Stimulated activated CD4-positive, alpha-beta T cell treated with anti-CD3 and anti-CD28 coated beads, Interleukin-1b, Interleukin-23, amount 100 ng/mL, for 4 hours (primary cell): ENCODE data around the gene PDLIM5.

Source experiments
- DNase-seq, 2 donors: peaks; one replicate each; pipeline ENCODE4 v3.0.0-alpha.2; 2020; ENCODE audit warnings: low read depth in 2 of 2

PDLIM5 gene

GRCh38 chr4:94426783-94427182 is 25.0 kb upstream of the PDLIM5 start:
- no peak for DNase-seq

GRCh38 chr4:94428884-94429283 is 22.9 kb upstream of the PDLIM5 start:
- no peak for DNase-seq

- DNase-seq, result no peak
Observed at GRCh38 chr4:94430406-94430805, 21.3 kb upstream of the PDLIM5 start.

- no peak for DNase-seq
Observed at GRCh38 chr4:94431388-94431787, 20.4 kb upstream of the PDLIM5 start.

- no peak for DNase-seq
Observed at GRCh38 chr4:94434505-94434904, 17.2 kb upstream of the PDLIM5 start.

GRCh38 chr4:94435874-94436273 is 15.9 kb upstream of the PDLIM5 start:
- no peak for DNase-seq

GRCh38 chr4:94436512-94436911 is 15.2 kb upstream of the PDLIM5 start:
- no peak for DNase-seq

- no peak for DNase-seq
Observed at GRCh38 chr4:94439606-94440005, 12.1 kb upstream of the PDLIM5 start.

GRCh38 chr4:94441838-94442237 is 9.9 kb upstream of the PDLIM5 start:
- no peak for DNase-seq

- no peak for DNase-seq
Observed at GRCh38 chr4:94442251-94442650, 9.5 kb upstream of the PDLIM5 start.

GRCh38 chr4:94446386-94446785 is 5.4 kb upstream of the PDLIM5 start:
- DNase-seq, result no peak

- no peak for DNase-seq
Observed at GRCh38 chr4:94447754-94448411, 3.9 kb upstream of the PDLIM5 start.

- DNase-seq, result no peak
Observed at GRCh38 chr4:94448815-94449375, 2.8 kb upstream of the PDLIM5 start.

- no peak for DNase-seq
Observed at GRCh38 chr4:94451051-94451694, 569 bp upstream of the PDLIM5 start.

- no peak for DNase-seq
Observed at GRCh38 chr4:94452476-94453371, 982 bp downstream of the PDLIM5 start.

- DNase-seq, result no peak
Observed at GRCh38 chr4:94453391-94453963, 1.7 kb downstream of the PDLIM5 start.

GRCh38 chr4:94454405-94454804 is 2.7 kb downstream of the PDLIM5 start:
- DNase-seq, result no peak

- DNase-seq, result no peak
Observed at GRCh38 chr4:94455081-94455480, 3.3 kb downstream of the PDLIM5 start.

- DNase-seq, result no peak
Observed at GRCh38 chr4:94457692-94458106, 6.0 kb downstream of the PDLIM5 start.

GRCh38 chr4:94458682-94459081 is 6.9 kb downstream of the PDLIM5 start:
- DNase-seq, result no peak

GRCh38 chr4:94459462-94460161 is 7.9 kb downstream of the PDLIM5 start:
- DNase-seq, result no peak
